GM20000 (cell line): Measurements from ENCODE around the gene ZNF341.

Source experiments
- DNase-seq: peaks from one replicate; pipeline ENCODE4 v3.0.0; 2012; ENCODE audit warnings: low spot score
- TF ChIP-seq, protein P1 (sequence below): IDR thresholded peaks from 2 replicates; pipeline ENCODE4 v1.5.1; 2012; ENCODE audit warnings: mild to moderate bottlenecking, control low read depth; ENCODE audit errors: extremely low read depth, missing control alignments

Gene ZNF341

DNA sequence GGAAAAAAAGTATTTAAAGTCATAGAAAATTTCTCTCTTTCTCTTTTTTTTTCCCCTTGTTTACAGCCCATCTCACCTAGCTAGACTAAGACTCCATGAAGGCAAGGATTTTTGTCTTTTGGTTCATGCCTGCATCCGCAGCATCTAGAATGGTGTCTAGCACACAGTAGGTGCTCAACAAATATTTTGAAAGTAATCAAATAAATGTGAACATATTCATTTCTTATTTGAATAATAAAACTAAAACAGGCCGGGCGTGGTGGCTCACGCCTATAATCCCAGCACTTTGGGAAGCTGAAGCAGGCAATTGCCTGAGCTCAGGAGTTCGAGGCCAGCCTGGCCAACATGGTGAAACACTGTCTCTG is 4.7 kb upstream of the ZNF341 start:
- TF ChIP-seq, protein P1, sequence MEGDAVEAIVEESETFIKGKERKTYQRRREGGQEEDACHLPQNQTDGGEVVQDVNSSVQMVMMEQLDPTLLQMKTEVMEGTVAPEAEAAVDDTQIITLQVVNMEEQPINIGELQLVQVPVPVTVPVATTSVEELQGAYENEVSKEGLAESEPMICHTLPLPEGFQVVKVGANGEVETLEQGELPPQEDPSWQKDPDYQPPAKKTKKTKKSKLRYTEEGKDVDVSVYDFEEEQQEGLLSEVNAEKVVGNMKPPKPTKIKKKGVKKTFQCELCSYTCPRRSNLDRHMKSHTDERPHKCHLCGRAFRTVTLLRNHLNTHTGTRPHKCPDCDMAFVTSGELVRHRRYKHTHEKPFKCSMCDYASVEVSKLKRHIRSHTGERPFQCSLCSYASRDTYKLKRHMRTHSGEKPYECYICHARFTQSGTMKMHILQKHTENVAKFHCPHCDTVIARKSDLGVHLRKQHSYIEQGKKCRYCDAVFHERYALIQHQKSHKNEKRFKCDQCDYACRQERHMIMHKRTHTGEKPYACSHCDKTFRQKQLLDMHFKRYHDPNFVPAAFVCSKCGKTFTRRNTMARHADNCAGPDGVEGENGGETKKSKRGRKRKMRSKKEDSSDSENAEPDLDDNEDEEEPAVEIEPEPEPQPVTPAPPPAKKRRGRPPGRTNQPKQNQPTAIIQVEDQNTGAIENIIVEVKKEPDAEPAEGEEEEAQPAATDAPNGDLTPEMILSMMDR = no peak
- no peak for DNase-seq

DNA sequence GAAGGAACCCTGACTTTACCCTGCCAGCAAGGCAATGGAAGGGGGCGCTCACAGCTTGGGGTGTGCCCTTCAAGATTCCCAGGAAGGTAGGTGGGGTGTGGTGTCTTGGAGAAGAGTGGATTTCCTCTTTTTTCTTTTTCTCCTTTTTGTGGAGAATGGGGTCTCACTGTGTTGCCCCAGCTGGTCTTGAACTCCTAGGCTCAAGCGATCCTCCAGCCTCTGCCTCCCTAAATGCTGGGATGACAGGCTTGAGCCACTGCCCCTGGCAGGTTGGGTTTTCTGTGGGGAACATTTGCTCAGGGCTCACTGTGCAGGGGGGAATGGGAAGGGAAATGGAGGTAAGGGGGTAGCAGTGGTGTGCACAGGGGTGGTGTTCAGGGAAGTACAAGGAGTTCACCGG is 4.0 kb upstream of the ZNF341 start:
- TF ChIP-seq, protein P1 = no peak

DNA sequence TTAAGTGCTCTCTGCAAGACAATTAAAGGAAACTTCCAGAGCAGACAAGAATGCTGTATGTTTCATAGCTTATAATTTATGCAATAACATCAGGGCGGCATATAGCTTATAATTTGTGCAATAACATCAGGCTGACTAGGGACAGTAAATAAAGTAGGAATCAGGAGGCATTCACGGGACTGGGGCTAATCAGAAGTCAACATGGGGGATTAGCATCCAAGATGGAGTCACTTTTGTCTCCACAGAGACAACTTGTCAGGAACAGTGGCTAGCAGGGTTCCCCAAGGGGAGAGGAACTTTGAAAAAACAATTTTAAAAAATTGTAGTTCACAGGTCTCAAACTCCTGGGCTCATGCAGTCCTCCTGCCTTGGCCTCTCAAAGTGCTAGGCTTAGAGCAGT is 3.3 kb upstream of the ZNF341 start:
- no peak for DNase-seq
- TF ChIP-seq, protein P1 = no peak

More for the DNA sequence above, 4.0 kb upstream of the ZNF341 start:
- DNase-seq = no peak

DNA sequence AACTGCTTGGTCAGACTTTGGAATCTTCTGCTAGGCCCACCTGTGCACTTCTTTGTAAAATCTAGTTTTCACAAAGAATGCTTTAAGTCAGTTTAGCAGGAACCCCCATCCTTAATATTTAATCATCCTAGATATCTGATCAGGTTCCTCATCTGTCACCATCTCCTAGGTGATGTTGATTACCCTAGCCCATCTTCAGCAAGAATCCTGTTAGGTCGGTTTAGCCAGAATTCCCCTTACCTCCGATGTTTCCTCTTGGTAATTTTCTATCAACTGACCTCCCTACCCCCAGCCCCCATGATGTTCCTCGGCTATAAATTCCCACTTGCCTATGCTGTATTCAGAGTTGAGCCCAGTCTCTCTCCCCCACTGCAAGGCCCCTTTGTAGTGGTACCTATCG is 2.7 kb upstream of the ZNF341 start:
- DNase-seq = no peak
- TF ChIP-seq, protein P1 = no peak

DNA sequence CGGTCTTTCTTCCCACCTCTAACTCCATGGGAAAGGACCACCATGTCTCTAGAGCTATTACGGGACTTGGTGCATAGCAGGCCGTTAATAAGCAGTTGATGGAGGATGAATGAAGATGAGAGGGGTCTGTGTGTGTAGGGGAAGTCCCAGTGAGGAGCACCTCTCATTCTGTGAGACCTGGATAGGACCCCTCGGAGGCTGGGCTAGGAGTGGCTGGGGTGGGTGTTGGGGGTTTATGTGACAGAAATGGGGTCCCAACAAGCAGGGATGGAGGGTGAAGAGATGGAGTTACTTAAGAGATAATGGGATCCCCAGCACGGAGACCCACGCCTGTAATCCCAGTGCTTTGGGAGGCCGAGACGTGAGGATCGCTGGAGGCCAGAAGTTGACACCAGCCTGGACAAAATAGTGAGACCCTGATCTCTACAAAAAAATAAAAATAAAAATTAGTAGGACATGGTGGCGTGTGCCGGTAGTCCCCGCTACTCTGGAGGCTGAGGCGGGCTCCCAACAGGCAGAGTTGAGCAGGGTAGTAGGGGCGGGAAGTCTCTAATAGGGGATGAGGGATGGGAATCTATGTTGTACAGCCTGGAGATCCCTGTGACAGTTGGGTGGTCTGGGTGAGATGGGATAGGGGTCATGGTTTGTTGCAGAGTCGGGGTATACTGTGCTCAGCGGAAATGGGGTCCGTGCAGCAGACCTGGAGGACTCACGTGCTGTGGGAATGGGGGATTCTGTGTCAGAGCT is 677 bp upstream of the ZNF341 start:
- no peak for DNase-seq
- TF ChIP-seq, protein P1 = no peak

DNA sequence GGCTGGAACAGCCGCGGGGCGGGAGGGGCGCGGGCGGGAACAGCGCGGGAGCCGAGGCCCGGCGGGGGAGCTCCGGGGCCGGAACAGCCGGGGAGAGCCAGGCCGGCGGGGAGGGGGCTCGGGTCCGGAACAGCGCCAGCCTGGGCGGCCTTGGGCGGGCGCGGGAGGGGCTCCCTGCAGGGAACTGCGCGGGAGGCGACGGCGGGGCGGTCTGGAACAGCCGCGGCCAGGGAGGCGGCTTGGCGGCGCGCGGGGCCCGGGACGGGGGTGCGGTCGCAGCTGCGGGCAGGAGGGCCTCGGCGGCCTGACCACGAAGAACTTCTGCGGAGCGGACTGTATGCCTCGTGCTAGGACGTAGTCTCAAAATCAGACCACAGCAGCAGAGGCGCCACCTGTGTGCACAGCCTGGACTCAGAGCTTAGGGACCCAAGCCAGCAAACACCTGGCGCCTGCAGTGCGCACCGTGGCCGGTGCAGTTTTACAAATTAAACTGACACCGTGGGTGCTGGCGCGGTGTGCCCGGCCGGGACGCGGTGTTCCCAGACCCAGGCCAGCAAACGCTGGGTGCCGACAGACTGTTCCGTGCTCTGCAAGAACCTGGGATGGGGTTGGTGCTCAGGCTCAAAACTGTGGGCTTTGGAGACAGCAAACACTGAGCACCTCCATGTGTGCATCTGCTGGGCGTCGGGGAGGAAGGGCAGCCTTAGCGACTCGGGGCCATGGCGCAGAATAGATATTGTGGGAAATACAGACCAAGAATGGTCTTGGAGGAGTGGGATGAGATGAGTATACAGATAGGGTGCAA is 572 bp downstream of the ZNF341 start:
- TF ChIP-seq, protein P1 = no peak
- DNase-seq = peak; percentile 90
